ENCODE results near the gene ITGB5.

DNA sequence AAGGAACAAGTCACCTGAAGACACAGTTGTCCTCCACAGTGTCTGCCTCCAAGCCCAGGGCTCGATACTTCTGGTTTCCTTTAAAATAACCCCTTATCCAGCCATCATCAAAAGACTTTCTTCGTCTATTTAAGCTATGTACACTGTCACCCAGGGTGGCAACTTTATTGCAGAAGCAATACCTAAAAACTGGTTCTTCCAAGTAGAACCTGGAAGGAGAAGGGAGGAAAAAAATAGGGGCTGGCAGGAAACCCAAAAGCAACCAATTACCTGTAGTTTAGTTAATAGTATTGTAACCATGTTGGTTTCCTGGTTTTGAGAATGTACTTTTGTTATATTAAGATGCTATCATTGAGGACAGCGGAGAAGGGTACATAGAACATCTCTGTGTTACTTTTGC, 33.7 kb downstream of the ITGB5 start:
- TF ChIP-seq, protein P1, sequence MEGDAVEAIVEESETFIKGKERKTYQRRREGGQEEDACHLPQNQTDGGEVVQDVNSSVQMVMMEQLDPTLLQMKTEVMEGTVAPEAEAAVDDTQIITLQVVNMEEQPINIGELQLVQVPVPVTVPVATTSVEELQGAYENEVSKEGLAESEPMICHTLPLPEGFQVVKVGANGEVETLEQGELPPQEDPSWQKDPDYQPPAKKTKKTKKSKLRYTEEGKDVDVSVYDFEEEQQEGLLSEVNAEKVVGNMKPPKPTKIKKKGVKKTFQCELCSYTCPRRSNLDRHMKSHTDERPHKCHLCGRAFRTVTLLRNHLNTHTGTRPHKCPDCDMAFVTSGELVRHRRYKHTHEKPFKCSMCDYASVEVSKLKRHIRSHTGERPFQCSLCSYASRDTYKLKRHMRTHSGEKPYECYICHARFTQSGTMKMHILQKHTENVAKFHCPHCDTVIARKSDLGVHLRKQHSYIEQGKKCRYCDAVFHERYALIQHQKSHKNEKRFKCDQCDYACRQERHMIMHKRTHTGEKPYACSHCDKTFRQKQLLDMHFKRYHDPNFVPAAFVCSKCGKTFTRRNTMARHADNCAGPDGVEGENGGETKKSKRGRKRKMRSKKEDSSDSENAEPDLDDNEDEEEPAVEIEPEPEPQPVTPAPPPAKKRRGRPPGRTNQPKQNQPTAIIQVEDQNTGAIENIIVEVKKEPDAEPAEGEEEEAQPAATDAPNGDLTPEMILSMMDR (IDR thresholded peaks at IDR 0.05; ENCODE audit: extremely low read depth in 1 of 2, insufficient read depth in 1 of 2, low read depth in 1 of 2, low read length in 2 of 2), result no peak
- TF ChIP-seq MYC (IDR thresholded peaks at IDR 0.05; ENCODE audit: low read depth, low read length), result no peak
- no peak for TF ChIP-seq JUN (IDR thresholded peaks at IDR 0.05; ENCODE audit: borderline replicate concordance, insufficient read depth, insufficient read length, low read depth)
- no peak for TF ChIP-seq FOS (IDR thresholded peaks at IDR 0.05; ENCODE audit: borderline replicate concordance, insufficient read depth, low read length)

All from endothelial cell of umbilical vein (primary cell).